Endothelial cell of umbilical vein (primary cell): ENCODE results near the gene TGFBR3. TPM values are rescaled to one million over a fixed set of nuclear protein-coding genes. Genes with fewer than 3 reads are reported as not detected.

Experiments
- BruUV-seq: library from RNA; stranded (reverse); fragments of 400-500 nt; replicated peaks from 2 replicates; lab custom pipeline; 2021; lab: Mats Ljungman, UMichigan
- CTCF ChIA-PET: fragments of 300-600, 350-600 bp; sonication (Branson Sonifier 250); formaldehyde crosslinking; loops from one replicate; lab custom pipeline; 2021; ENCODE audit warnings: antibody characterized with exemption, inconsistent platforms; lab: Charles Lee
- POLR2A ChIA-PET: fragments of 300-600, 350-600 bp; sonication (Branson Sonifier 250); formaldehyde crosslinking; loops from one replicate; lab custom pipeline; 2021; ENCODE audit warnings: antibody characterized with exemption, inconsistent platforms; lab: Charles Lee
- DNase-seq: peaks from one replicate; pipeline ENCODE4 v3.0.0-alpha.2; 2011; ENCODE audit warnings: low read depth, low spot score
- FAIRE-seq: peaks from 2 replicates; lab custom pipeline; 2011; peaks lifted over from hg19 to GRCh38; lab: Jason Lieb, UNC
- H2AFZ ChIP-seq: 2 replicates; pipeline ENCODE4 v1.6.0; 2012; ENCODE audit warnings: low read depth, low read length, control low read depth, inconsistent platforms
- H3K27ac ChIP-seq: 2 replicates; pipeline ENCODE4 v1.5.1; 2011; ENCODE audit warnings: low read depth, mild to moderate bottlenecking, control low read depth, low read length, moderate library complexity; ENCODE audit not compliant: insufficient read depth
- H3K27me3 ChIP-seq, 2 experiments: 2 replicates each; pipeline versions ENCODE4 v1.6.0 to v1.6.1; 2011; ENCODE audit warnings: low read length in 2 of 2, mixed read lengths in 1 of 2; ENCODE audit not compliant: control insufficient read depth in 2 of 2, insufficient read depth in 2 of 2
- H3K36me3 ChIP-seq, 2 experiments: 2 replicates in 1 of 2; 3 replicates in 1 of 2; pipeline ENCODE4 v1.5.1; 2011; ENCODE audit warnings: low read length in 2 of 2, mild to moderate bottlenecking in 1 of 2, moderate library complexity in 1 of 2; ENCODE audit not compliant: control insufficient read depth in 2 of 2, insufficient read depth in 2 of 2; ENCODE audit errors: extremely low read depth in 1 of 2
- H3K4me1 ChIP-seq: 3 replicates; pipeline ENCODE4 v1.5.1; 2011; ENCODE audit warnings: mild to moderate bottlenecking, low read length; ENCODE audit not compliant: control insufficient read depth, insufficient read depth; ENCODE audit errors: extremely low read depth
- H3K4me2 ChIP-seq: 2 replicates; pipeline ENCODE4 v1.6.1; 2011; ENCODE audit warnings: low read length, control low read depth, mixed read lengths; ENCODE audit not compliant: insufficient read depth
- H3K4me3 ChIP-seq, 3 experiments: fragments of 200-600 bp in 1 of 3; sonication (generic), shearing (Covaris generic) in 1 of 3; replicated peaks in 1 of 3; 2 replicates each; pipeline ENCODE4 v1.5.1; 2011 to 2016; ENCODE audit warnings: control low read depth in 3 of 3, low read length in 3 of 3, mild to moderate bottlenecking in 2 of 3, inconsistent platforms in 1 of 3, low read depth in 1 of 3, moderate library complexity in 1 of 3; ENCODE audit not compliant: insufficient read depth in 1 of 3
- H3K79me2 ChIP-seq: 2 replicates; pipeline ENCODE4 v1.6.0; 2012; ENCODE audit warnings: low read length, inconsistent platforms; ENCODE audit not compliant: control insufficient read depth, insufficient read depth
- H3K9ac ChIP-seq: replicated peaks from 2 replicates; pipeline ENCODE3; 2011; ENCODE audit warnings: low read length, control low read depth; ENCODE audit not compliant: insufficient read depth; ENCODE audit errors: extremely low read depth
- H3K9me1 ChIP-seq: replicated peaks from 3 replicates; pipeline ENCODE4 v1.6.0; 2011; ENCODE audit warnings: mild to moderate bottlenecking, low read length; ENCODE audit not compliant: control insufficient read depth, insufficient read depth; ENCODE audit errors: extremely low read depth
- H3K9me3 ChIP-seq: replicated peaks from 2 replicates; pipeline ENCODE4 v1.5.1; 2012; ENCODE audit warnings: low read length, inconsistent platforms; ENCODE audit not compliant: control insufficient read depth, insufficient read depth
- H4K20me1 ChIP-seq: replicated peaks from 2 replicates; pipeline ENCODE3; 2011; ENCODE audit warnings: mild to moderate bottlenecking, low read length; ENCODE audit not compliant: control insufficient read depth, insufficient read depth; ENCODE audit errors: extremely low read depth
- EZH2 ChIP-seq: IDR thresholded peaks from 2 replicates; pipeline ENCODE4 v1.6.1; 2012; ENCODE audit warnings: borderline replicate concordance, low read depth, mild to moderate bottlenecking, moderate library complexity, low read length, inconsistent platforms; ENCODE audit not compliant: severe bottlenecking
- FOS ChIP-seq: IDR thresholded peaks from 2 replicates; pipeline ENCODE4 v1.6.1; 2011; ENCODE audit warnings: mild to moderate bottlenecking, low read length, moderate library complexity, borderline replicate concordance; ENCODE audit not compliant: insufficient read depth
- GATA2 ChIP-seq: IDR thresholded peaks from 2 replicates; pipeline ENCODE4 v1.7.0; 2011; ENCODE audit warnings: low read depth, mild to moderate bottlenecking, moderate library complexity, mixed read lengths, low read length; ENCODE audit not compliant: insufficient read length, insufficient read depth
- JUN ChIP-seq: IDR thresholded peaks from 2 replicates; pipeline ENCODE4 v1.6.1; 2011; ENCODE audit warnings: borderline replicate concordance, low read depth; ENCODE audit not compliant: insufficient read length, insufficient read depth
- MYC ChIP-seq: IDR thresholded peaks from one replicate; pipeline ENCODE4 v1.6.1; 2011; ENCODE audit warnings: mild to moderate bottlenecking, low read depth, low read length
- POLR2A ChIP-seq: IDR thresholded peaks from 2 replicates; pipeline ENCODE4 v1.6.1; 2012; ENCODE audit warnings: low read depth, mild to moderate bottlenecking, control low read depth, low read length
- POLR2AphosphoS5 ChIP-seq: IDR thresholded peaks from 2 replicates; pipeline ENCODE4 v1.6.1; 2012; ENCODE audit warnings: low read depth, mild to moderate bottlenecking, control low read depth, low read length, moderate library complexity; ENCODE audit not compliant: insufficient read depth
- dilution Hi-C: fragments of 300-500 bp; cut with MboI; formaldehyde crosslinking; loops from one replicate; pipeline ENCODE4 v1.15.0; 2019; ENCODE audit warnings: low sequenced_read_pairs; ENCODE audit not compliant: extremely low pct_ligation_motif_present
- intact Hi-C: fragments of 100-400 bp; cut with micrococcal nuclease; formaldehyde crosslinking; loops from one replicate; pipeline ENCODE4 v1.10.0; 2022
- polyA plus RNA-seq, 4 experiments: library from polyadenylated mRNA; depleted of rRNA in 3 of 4; stranded (reverse) in 3 of 4; unstranded in 1 of 4; fragments of >200 nt; gene quantifications; 2 replicates each; pipeline versions ENCODE4 v1.2.1 to v1.2.3, GENCODE V29; 2011 to 2012; ENCODE audit warnings: missing spikeins in 1 of 4
- total RNA-seq: library from RNA; stranded (reverse); gene quantifications from 2 replicates; pipeline ENCODE4 v1.2.3, GENCODE V29; 2021
- TF ChIP-seq, protein P1 (sequence below): IDR thresholded peaks from 2 replicates; pipeline ENCODE4 v1.6.1; 2011; ENCODE audit not compliant: insufficient read depth, insufficient read length
- TF ChIP-seq, protein P2 (sequence below), 2 donors: IDR thresholded peaks; 1 replicate in 1 of 2; 2 replicates in 1 of 2; pipeline ENCODE4 v1.5.1; 2011; ENCODE audit warnings: low read length in 2 of 2, mild to moderate bottlenecking in 2 of 2, moderate library complexity in 2 of 2, control low read depth in 1 of 2, inconsistent platforms in 1 of 2, low read depth in 1 of 2; ENCODE audit not compliant: insufficient read depth in 1 of 2; ENCODE audit errors: extremely low read depth in 1 of 2

The TGFBR3 gene
- total and polyA plus RNA-seq, 2 donors (not counting 3 experiments of a cell fraction or from before 2014, with no cell fraction given) = 8.0 to 13.4 TPM

DNA sequence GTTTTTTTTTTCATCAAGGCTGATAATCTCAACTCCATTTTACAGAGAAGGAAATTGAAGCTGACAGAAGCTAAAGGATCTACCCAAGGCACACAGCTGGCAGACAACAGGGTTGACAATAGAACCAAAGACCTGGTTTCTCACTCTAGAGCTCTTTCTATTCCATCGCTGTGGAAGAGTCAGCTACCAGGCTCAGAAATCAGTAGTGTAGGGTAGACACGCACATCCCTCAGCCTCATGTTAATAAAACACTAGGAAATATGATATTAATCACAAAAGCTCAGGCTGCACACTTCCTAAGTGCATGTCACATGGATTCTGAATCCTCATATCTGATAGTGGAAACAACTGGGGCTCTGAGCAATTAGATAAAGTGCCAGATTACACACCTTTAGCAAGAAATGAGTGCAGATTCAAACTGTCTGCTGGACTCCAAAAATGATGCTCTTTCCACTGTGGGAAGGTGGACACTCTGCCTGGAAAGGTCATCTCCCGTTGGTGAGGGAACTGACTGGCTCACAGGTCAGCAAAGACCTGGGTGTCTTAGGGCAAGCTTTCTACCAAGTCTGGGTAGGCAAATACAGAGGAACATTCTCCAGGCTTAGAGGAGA lies 139.1 kb downstream of the TGFBR3 start:
- FAIRE-seq = no peak
- POLR2A ChIA-PET = no interaction called here
- dilution Hi-C loops = no loop called here

More for the DNA sequence above, 139.1 kb downstream of the TGFBR3 start:
- CTCF ChIA-PET = no interaction called here
- no peaks in the 10 kb centered on the region for H4K20me1 ChIP-seq
- H3K27ac ChIP-seq = no peak overlapping the region
- H3K27me3 ChIP-seq = no peaks in the 10 kb centered on the region
- no peaks in the 10 kb centered on the region for H3K9me3 ChIP-seq
- H3K36me3 ChIP-seq = no peaks in the 10 kb centered on the region
- H2AFZ ChIP-seq = no peak overlapping the region
- intact Hi-C loops = no loop called here
- H3K4me1 ChIP-seq = peaks cover 2% of the 10 kb centered on the region
- no peaks in the 10 kb centered on the region for H3K79me2 ChIP-seq
- no peak overlapping the region for H3K4me2 ChIP-seq
- H3K9ac ChIP-seq = no peak overlapping the region
- H3K4me3 ChIP-seq = no peak overlapping the region
- BruUV-seq = no TSS peak
- no peak for DNase-seq
- TF ChIP-seq, protein P1, sequence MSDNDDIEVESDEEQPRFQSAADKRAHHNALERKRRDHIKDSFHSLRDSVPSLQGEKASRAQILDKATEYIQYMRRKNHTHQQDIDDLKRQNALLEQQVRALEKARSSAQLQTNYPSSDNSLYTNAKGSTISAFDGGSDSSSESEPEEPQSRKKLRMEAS = no peak
- TF ChIP-seq MYC (no peak), POLR2A (no peak), GATA2 (no peak), FOS (no peak), EZH2 (no peak), POLR2AphosphoS5 (no peak), JUN (no peak)
- TF ChIP-seq, protein P2, sequence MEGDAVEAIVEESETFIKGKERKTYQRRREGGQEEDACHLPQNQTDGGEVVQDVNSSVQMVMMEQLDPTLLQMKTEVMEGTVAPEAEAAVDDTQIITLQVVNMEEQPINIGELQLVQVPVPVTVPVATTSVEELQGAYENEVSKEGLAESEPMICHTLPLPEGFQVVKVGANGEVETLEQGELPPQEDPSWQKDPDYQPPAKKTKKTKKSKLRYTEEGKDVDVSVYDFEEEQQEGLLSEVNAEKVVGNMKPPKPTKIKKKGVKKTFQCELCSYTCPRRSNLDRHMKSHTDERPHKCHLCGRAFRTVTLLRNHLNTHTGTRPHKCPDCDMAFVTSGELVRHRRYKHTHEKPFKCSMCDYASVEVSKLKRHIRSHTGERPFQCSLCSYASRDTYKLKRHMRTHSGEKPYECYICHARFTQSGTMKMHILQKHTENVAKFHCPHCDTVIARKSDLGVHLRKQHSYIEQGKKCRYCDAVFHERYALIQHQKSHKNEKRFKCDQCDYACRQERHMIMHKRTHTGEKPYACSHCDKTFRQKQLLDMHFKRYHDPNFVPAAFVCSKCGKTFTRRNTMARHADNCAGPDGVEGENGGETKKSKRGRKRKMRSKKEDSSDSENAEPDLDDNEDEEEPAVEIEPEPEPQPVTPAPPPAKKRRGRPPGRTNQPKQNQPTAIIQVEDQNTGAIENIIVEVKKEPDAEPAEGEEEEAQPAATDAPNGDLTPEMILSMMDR (IDR thresholded peaks at IDR 0.05; ENCODE audit: extremely low read depth in 1 of 2, insufficient read depth in 1 of 2, low read depth in 1 of 2, low read length in 2 of 2) = no peak
- no peaks in the 10 kb centered on the region for H3K9me1 ChIP-seq
